Prostate gland (tissue), 2 donors: ENCODE measurements around the gene GLYAT.

ENCODE experiments used
- CTCF ChIP-seq, 4 experiments: fragments of 200-600 bp in 2 of 4; fragments of 450-650 bp in 2 of 4; sonication (generic) in 2 of 4; IDR thresholded peaks; 1 replicate in 3 of 4; 2 replicates in 1 of 4; pipeline ENCODE4 v1.5.1; 2016 to 2019; ENCODE audit warnings: antibody characterized with exemption in 4 of 4, mild to moderate bottlenecking in 2 of 4, moderate library complexity in 2 of 4
- POLR2A ChIP-seq: fragments of 450-650 bp; IDR thresholded peaks from one replicate; pipeline ENCODE4 v1.6.1; 2016; ENCODE audit warnings: antibody characterized with exemption, mild to moderate bottlenecking
- POLR2AphosphoS5 ChIP-seq: sonication (generic); formaldehyde crosslinking; IDR thresholded peaks from one replicate; pipeline ENCODE4 v1.6.1; 2017; ENCODE audit warnings: antibody characterized with exemption

DNA sequence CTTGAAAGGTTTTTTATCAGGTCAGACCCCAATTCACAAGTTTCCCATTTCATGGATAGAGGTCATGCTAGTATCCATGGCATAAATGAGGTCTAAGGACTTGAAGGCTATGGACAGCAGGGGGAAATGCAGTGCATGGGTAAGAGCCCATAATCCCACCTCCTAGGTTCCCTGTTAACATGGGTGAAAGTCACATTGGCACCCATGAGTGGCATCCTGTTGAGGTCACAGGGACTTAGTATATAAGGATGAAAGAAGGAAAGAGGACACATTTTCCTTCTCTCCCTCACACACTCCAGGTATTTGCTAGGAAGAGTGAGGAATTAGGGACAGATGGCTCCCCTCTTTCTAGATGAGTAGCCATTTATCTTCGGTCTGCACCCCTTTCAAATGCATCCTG, 9.4 kb upstream of the GLYAT start:
- TF ChIP-seq CTCF (IDR thresholded peaks at IDR 0.05) (no peak), POLR2A (no peak), POLR2AphosphoS5 (no peak)
